GM20000 (cell line): Measurements from ENCODE around the gene TNRC6B.
A peak's percentile ranks its signal among the peaks of the same experiment; 100 is the strongest.

Experiments
- DNase-seq: peaks from one replicate; pipeline ENCODE4 v3.0.0; 2012; ENCODE audit warnings: low spot score
- TF ChIP-seq, protein P1 (sequence below): IDR thresholded peaks from 2 replicates; pipeline ENCODE4 v1.5.1; 2012; ENCODE audit warnings: mild to moderate bottlenecking, control low read depth; ENCODE audit errors: extremely low read depth, missing control alignments

The TNRC6B gene

DNA sequence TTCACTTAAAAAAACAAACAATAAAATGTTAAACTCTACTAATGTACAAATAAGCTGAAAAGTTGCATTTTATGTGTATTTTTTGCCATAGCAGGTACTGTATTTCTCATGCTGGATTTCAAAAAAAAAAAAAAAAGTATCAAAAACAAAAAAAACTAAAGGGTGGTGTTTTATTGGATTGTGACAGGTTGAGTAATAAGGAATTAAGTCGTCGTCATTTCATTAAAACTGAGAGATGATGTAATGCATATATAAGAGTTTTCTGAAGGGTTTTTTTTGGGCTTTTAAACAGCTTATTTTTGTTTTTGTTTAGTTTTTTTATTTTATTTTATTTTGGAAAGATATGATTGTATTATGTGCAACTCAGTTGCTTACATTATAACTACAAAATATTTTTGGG, 157.6 kb downstream of the TNRC6B start:
- DNase-seq: no peak
- TF ChIP-seq, protein P1, sequence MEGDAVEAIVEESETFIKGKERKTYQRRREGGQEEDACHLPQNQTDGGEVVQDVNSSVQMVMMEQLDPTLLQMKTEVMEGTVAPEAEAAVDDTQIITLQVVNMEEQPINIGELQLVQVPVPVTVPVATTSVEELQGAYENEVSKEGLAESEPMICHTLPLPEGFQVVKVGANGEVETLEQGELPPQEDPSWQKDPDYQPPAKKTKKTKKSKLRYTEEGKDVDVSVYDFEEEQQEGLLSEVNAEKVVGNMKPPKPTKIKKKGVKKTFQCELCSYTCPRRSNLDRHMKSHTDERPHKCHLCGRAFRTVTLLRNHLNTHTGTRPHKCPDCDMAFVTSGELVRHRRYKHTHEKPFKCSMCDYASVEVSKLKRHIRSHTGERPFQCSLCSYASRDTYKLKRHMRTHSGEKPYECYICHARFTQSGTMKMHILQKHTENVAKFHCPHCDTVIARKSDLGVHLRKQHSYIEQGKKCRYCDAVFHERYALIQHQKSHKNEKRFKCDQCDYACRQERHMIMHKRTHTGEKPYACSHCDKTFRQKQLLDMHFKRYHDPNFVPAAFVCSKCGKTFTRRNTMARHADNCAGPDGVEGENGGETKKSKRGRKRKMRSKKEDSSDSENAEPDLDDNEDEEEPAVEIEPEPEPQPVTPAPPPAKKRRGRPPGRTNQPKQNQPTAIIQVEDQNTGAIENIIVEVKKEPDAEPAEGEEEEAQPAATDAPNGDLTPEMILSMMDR: no peak

DNA sequence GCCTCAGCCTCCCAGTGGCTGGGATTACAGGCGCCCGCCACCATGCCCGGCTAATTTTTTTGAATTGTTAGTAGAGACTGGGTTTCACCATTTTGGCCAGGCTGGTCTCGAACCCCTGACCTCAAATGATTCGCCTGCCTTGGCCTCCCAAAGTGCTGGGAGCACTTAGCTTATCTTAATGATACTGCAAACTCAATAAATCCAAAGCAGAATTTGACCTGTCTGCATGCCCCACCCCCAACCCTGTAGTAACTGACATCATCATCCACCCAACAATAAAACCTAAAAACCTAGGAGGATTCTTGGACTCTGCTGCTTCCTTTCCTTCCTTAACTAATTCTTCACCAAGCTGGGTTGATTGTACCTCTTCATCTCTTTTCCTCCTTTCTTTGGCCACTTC, 162.3 kb downstream of the TNRC6B start:
- DNase-seq: no peak
- TF ChIP-seq, protein P1: no peak

DNA sequence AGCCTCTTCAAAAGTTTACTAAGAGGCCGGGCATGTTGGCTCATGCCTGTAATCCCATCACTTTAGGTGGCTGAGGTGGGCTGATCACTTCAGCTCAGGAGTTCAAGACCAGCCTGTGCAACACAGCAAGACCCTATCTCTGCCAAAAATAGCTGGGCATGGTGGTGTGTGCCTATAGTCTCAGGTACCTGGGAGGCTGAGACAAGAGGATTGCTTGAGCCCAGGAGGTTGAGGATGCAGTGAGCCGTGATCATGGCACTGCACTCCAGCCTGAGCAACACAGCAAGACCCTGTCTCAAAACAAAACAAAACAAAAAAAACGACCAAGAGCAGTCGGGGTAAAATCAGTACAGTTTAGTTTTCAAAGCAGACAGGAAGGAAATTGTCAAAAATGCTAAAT, 163.9 kb downstream of the TNRC6B start:
- TF ChIP-seq, protein P1: no peak

DNA sequence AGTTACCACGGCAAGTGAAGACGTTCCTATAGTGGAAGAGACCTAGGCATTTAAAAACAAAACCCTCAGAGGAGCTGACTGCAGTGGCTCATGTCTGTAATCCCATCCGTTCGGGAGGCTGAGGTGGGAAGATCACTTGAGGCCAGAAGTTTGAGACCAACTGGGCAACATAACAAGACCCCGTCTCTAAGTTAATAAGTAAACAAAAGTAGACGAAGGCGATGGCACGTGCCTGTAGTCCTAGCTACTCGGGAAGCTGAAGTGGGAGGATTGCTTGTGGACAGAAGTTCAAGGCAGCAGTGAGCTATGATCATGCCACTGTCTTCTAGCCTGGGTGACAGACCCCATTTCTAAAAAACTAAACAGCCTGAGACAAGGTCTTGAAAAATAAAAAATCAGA, 164.8 kb downstream of the TNRC6B start:
- TF ChIP-seq, protein P1: no peak
- DNase-seq: no peak

More for the DNA sequence above, 163.9 kb downstream of the TNRC6B start:
- no peak for DNase-seq

DNA sequence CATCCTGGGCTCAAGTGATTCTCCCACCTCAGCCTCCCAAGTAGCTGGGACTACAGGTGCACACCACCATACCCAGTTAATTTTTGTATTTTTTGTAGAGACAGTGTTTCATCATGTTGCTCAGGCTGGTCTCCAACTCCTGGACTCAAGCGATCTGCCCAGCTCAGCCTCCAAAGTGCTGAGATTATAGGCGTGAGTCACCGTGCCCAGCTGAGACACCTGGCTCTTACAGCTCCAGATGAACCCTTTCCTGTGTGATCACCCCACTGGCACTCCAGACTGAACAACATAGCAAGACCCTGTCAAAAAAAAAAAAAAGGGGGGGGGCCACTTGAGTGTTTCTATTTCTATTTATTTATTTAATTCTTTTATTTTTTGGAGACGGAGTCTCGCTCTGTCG, 167.5 kb downstream of the TNRC6B start:
- no peak for DNase-seq
- TF ChIP-seq, protein P1: no peak

DNA sequence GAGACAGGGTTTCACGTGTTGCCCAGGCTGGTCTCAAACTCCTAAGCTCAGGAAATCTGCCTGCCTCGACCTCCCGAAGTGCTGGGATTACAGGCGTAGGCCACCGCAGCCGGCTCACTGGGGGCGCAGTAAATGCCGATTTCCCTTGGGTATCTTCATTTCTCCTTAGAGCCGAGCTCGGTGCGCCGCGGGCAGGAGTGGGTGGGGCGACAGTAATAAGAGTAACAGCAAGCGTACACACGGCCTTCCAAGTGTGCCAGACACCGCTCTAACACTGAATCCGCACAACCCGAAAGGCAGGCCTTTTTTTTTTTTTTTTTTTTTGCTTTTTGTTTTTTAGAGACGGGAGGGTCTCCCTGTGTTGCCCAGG, 168.1 kb downstream of the TNRC6B start:
- TF ChIP-seq, protein P1: no peak
- peak; percentile 49 for DNase-seq

DNA sequence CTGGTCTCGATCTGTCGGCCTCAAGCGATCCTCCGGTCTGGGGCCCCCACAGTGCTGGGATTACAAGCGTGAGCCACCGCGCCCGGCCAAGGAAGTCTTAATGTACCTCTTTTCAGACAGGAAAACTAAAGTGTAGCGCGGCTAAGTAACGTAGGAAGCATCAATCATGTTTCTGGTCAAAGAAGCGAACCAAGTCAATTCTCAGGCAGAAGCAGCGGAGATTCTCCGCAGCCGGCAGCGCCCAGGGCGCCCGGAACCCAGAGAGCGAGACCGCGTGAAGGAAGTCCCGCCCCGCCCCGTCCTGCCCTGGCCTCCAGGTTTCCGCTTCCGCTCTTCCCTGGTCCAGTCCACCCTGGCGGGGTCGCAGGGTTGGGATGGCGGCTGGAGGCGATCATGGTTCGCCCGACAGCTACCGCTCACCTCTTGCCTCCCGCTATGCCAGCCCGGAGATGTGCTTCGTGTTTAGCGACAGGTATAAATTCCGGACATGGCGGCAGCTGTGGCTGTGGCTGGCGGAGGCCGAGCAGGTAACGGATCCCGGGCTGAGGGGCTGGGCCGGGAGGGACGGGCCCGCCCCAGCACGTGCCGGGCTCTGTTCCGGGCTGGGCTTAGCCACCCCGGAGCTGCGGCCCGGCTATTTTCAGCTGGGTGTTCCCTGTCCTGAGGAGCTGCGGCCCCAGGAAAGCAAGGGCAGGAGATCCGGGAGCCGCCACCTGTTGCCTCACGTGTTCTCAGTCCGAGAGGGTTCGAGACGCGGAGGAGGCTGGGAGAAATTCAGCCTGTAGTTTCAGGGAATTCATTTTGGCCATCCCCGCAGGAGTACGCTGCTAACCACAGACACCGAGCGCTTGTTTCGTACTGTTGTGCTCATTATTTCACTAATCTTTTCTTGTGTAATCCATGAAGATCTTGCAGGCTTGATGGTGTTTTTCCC, 168.7 kb downstream of the TNRC6B start, which contains the start of gene ADSL:
Gene ADSL (plus strand): TSS at position 316 of the 934 bp plus-strand sequence. CDS start 59 bp downstream, at position 375.
- TF ChIP-seq, protein P1: no peak
- peak; percentile 90 for DNase-seq
